Kasumi-1 (cell line): ENCODE data around the gene KIF5A.
"Not testable (repeated sequence)": the region's sequence is repeated elsewhere in the genome, so short reads cannot be mapped to it uniquely, and the experiment has no call there.

ENCODE experiments used
- DNase-seq, 2 experiments: peaks; one replicate each; lab custom pipeline; 2025; lab: John Stamatoyannopoulos, UW

KIF5A gene

GRCh38 chr12:57584050-57584449, 34.2 kb downstream of the KIF5A start:
- DNase-seq, result no peak

GRCh38 chr12:57584690-57585089, 34.8 kb downstream of the KIF5A start:
- DNase-seq, result peak in 1 of 2 experiments; percentile 4

- no peak for DNase-seq
Observed at GRCh38 chr12:57585156-57585555, 35.3 kb downstream of the KIF5A start.

- no peak for DNase-seq
Observed at GRCh38 chr12:57586128-57586527, 36.3 kb downstream of the KIF5A start.

GRCh38 chr12:57586832-57587429, 37.1 kb downstream of the KIF5A start:
- no peak for DNase-seq

- DNase-seq, result not testable (repeated sequence)
Observed at GRCh38 chr12:57588951-57589610, 39.2 kb downstream of the KIF5A start.

- no peak for DNase-seq
Observed at GRCh38 chr12:57590479-57590863, 40.6 kb downstream of the KIF5A start.

- peak; percentile 37 to 46 for DNase-seq
Observed at GRCh38 chr12:57590864-57591781, 41.3 kb downstream of the KIF5A start, which contains the start of gene PIP4K2C. Gene PIP4K2C, plus strand, starts transcription at chr12:57591192. Its CDS starts 98 bp downstream, at chr12:57591290.

- no peak for DNase-seq
Observed at GRCh38 chr12:57591782-57592325, 42.0 kb downstream of the KIF5A start.

- DNase-seq, result no peak
Observed at GRCh38 chr12:57592551-57593165, 42.8 kb downstream of the KIF5A start.

- DNase-seq, result no peak
Observed at GRCh38 chr12:57593187-57593586, 43.3 kb downstream of the KIF5A start.

GRCh38 chr12:57600395-57600794, 50.6 kb downstream of the KIF5A start:
- DNase-seq, result no peak

- DNase-seq, result no peak
Observed at GRCh38 chr12:57602544-57602943, 52.7 kb downstream of the KIF5A start.

GRCh38 chr12:57603324-57603723, 53.5 kb downstream of the KIF5A start:
- DNase-seq, result no peak

- no peak for DNase-seq
Observed at GRCh38 chr12:57603815-57604453, 54.1 kb downstream of the KIF5A start.

GRCh38 chr12:57604454-57604991, 54.7 kb downstream of the KIF5A start, which contains the start of gene DTX3:
Gene DTX3, plus strand, starts transcription at chr12:57604824. Its CDS starts 1,694 bp downstream, at chr12:57606518.
- DNase-seq, result no peak

- no peak for DNase-seq
Observed at GRCh38 chr12:57604992-57605810, 55.4 kb downstream of the KIF5A start.

GRCh38 chr12:57605811-57606311, 56.0 kb downstream of the KIF5A start:
- DNase-seq, result no peak

- no peak for DNase-seq
Observed at GRCh38 chr12:57606399-57606798, 56.6 kb downstream of the KIF5A start.

- no peak for DNase-seq
Observed at GRCh38 chr12:57606821-57607220, 57.0 kb downstream of the KIF5A start.
